GM15510 (cell line): ENCODE data around the gene C10orf90.

Experiments used
- POLR2A ChIP-seq: IDR thresholded peaks from 3 replicates; pipeline ENCODE4 v1.6.1; 2011; ENCODE audit warnings: borderline replicate concordance; ENCODE audit not compliant: insufficient read length; ENCODE audit errors: extremely low read depth

Gene C10orf90

GRCh38 chr10:126463286-126463685 lies 207.2 kb downstream of the C10orf90 start:
- TF ChIP-seq POLR2A = no peak

GRCh38 chr10:126461289-126461940 lies 209.1 kb downstream of the C10orf90 start:
- no peak for TF ChIP-seq POLR2A

- no peak for TF ChIP-seq POLR2A
Observed at GRCh38 chr10:126459878-126460481, 210.5 kb downstream of the C10orf90 start.

- no peak for TF ChIP-seq POLR2A
Observed at GRCh38 chr10:126459032-126459831, 211.3 kb downstream of the C10orf90 start.

GRCh38 chr10:126458466-126458865 lies 212.0 kb downstream of the C10orf90 start:
- TF ChIP-seq POLR2A = no peak

- no peak for TF ChIP-seq POLR2A
Observed at GRCh38 chr10:126456632-126457031, 213.9 kb downstream of the C10orf90 start.

- no peak for TF ChIP-seq POLR2A
Observed at GRCh38 chr10:126455766-126456405, 214.6 kb downstream of the C10orf90 start.

- TF ChIP-seq POLR2A = no peak
Observed at GRCh38 chr10:126455036-126455765, 215.3 kb downstream of the C10orf90 start.

GRCh38 chr10:126454045-126454751 lies 216.3 kb downstream of the C10orf90 start:
- TF ChIP-seq POLR2A = no peak

- TF ChIP-seq POLR2A = no peak
Observed at GRCh38 chr10:126452245-126452644, 218.2 kb downstream of the C10orf90 start.

GRCh38 chr10:126448091-126448490 lies 222.4 kb downstream of the C10orf90 start:
- no peak for TF ChIP-seq POLR2A

- TF ChIP-seq POLR2A = no peak
Observed at GRCh38 chr10:126439942-126440341, 230.6 kb downstream of the C10orf90 start.

- TF ChIP-seq POLR2A = no peak
Observed at GRCh38 chr10:126438407-126438783, 232.1 kb downstream of the C10orf90 start.
